ENCODE data around the gene RBM33.

The RBM33 gene

DNA sequence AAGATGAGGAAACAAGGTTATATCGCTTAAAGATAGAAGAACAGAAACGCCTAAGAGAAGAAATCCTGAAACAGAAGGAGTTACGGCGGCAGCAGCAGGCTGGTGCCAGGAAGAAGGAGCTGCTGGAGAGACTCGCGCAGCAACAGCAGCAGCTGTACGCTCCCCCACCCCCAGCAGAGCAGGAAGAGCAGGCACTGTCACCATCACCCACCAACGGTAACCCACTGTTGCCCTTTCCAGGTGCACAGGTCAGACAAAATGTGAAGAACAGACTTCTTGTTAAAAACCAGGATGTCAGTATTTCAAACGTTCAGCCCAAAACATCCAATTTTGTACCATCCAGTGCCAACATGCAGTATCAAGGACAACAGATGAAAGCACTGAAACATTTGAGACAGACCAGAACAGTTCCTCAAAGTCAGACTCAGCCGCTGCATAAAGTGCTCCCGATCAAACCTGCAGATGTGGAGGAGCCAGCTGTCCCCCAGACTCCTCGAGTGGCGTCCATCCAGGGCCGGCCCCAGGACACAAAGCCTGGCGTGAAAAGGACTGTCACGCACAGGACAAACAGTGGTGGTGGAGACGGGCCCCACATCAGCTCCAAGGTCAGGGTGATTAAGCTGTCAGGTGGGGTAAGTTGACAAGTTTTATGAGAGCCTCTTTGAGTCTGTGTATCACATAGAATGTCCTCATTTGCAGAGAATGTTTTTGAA, 100.7 kb downstream of the RBM33 start:
- ATAC-seq: no peak
- H3K36me3 Mint-ChIP-seq: peaks cover 70% of the 10 kb centered on the region
- H3K27ac Mint-ChIP-seq: peak overlapping the region; percentile 49
- H3K4me3 Mint-ChIP-seq: no peak overlapping the region
- H3K9me3 Mint-ChIP-seq: no peaks in the 10 kb centered on the region
- no peaks in the 10 kb centered on the region for H3K27me3 Mint-ChIP-seq
- peaks cover 35% of the 10 kb centered on the region for H3K4me1 Mint-ChIP-seq

DNA sequence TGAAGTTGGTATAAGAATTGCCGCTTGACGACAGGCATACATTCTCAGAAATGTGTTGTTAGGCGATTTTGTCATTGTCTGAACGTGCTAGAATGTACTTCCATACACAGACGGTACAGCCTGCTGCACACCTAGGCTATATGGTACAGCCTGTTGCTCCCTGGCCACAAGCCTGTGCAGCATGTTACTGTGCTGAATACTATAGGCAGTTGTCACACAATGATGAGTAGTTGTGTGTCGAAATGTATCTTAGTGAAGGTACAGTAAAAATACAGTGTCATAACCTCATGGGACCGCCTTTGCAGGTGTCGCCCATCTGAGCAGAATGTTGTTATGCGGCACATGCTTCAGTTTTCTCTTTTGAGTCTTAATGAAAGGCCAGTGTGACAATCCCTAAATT, 101.3 kb downstream of the RBM33 start:
- Mint-ChIP-seq H3K27ac (peak overlapping the region; percentile 49), H3K36me3 (peaks cover 66% of the 10 kb centered on the region), H3K4me3 (no peak overlapping the region), H3K4me1 (peaks cover 34% of the 10 kb centered on the region), H3K27me3 (no peaks in the 10 kb centered on the region), H3K9me3 (no peaks in the 10 kb centered on the region)
- ATAC-seq: no peak

DNA sequence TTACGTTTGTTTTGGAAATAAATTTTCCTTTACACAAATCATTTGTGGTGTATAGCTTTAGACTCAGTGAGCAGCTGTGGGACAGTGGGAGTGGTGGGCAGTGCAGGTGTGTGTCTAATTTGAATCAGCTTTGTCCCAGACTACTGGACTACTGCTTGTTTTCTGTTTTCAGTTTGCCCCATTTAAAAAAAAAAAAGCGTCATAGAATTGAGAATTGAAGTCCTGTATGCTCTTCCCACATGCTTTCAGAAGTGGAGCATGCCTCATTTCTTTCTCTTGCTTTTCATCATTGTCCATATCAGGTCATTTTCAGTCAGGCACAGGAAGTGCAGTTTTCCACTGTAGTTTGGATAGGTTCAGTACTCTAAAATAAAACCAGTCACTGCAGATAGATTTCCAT, 101.7 kb downstream of the RBM33 start:
- Mint-ChIP-seq H3K4me1 (peaks cover 31% of the 10 kb centered on the region), H3K36me3 (peaks cover 62% of the 10 kb centered on the region), H3K27ac (no peak overlapping the region), H3K9me3 (no peaks in the 10 kb centered on the region), H3K27me3 (no peaks in the 10 kb centered on the region), H3K4me3 (no peak overlapping the region)
- peak; percentile 60 for ATAC-seq

DNA sequence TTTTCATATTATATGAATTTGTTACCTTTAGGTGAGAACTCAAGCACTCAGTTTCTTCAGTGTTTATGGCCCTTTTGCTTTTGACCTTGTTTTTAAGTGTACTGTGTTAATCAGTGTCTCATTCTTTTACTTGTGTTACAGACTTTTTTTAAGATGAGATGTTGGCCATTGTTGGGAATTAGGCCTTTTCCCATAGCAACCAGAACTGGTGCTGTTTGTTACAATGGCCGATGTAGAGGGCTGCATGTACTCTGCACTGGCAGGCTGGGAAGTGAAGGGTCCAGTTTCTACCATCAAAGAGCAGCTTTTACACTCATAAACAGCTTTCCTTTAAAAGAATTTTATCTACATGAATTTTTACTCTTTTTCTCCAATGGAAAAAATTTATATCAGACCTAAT, 102.7 kb downstream of the RBM33 start:
- peaks cover 33% of the 10 kb centered on the region for H3K4me1 Mint-ChIP-seq

DNA sequence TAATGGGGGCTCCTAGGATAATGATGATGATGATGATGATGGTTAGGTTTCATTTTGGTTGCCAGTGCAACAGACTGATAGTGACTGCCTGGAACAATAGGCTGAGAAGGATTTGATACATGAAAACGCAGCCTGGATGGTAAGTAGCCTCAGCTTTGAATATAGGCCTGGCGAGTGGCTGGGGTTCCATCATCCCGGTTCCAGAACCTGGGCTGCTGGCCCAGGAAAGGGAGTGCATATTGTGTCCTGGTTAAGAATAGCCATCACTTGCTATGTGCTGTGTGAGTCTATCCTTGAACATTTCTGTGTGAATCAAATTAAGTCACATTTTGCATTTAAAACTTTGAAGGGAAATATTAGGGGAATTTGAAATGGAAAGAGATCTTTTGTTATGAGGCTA, 105.1 kb downstream of the RBM33 start:
- Mint-ChIP-seq H3K4me1 (peaks cover 57% of the 10 kb centered on the region), H3K27ac (no peak overlapping the region), H3K4me3 (no peak overlapping the region), H3K27me3 (no peaks in the 10 kb centered on the region), H3K36me3 (peaks cover 51% of the 10 kb centered on the region), H3K9me3 (no peaks in the 10 kb centered on the region)
- no peak for ATAC-seq

More for the DNA sequence above, 102.7 kb downstream of the RBM33 start:
- peaks cover 57% of the 10 kb centered on the region for H3K36me3 Mint-ChIP-seq
- no peaks in the 10 kb centered on the region for H3K27me3 Mint-ChIP-seq
- no peak overlapping the region for H3K4me3 Mint-ChIP-seq
- no peak overlapping the region for H3K27ac Mint-ChIP-seq
- ATAC-seq: no peak
- no peaks in the 10 kb centered on the region for H3K9me3 Mint-ChIP-seq

DNA sequence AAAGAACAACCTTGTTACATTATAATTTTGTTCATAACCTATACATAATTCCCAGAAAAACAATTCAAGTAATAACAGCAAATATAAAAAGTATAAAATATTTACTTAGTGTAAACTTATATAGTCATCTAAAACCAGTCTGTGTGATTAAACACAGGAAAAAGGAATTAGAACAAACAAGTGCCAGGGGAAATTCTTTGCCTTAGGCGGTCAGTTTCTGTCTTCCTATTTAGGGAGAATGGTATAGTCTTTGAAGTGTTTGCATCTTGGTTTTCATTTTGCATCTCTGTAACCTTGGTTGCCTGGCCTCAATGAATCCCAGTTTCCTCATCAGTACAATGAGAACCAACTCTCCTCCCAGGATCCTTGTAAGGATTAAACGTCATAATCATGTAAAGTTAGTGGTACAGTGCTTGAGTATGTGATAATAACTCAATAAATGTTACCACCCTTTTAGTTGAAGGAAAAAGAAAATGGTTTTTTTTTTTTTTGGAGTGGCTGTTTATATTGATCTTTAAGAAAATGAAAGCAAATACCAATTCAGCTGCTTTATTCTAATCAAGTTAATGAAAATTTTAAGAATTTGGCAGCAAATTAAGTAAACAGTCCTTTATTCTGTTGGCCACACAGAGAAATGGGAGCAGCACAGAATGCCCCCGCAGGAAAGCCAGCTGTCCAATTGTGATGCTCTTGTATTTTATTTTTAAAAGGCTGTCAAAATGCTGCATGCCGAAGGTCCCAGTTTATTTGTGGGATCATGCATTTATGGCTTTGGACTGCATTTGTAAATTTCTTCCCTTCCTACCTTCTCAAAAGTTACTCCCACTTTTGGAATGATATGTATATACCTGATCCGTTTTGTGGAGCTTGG, 106.0 kb downstream of the RBM33 start:
- no peaks in the 10 kb centered on the region for H3K27me3 Mint-ChIP-seq

DNA sequence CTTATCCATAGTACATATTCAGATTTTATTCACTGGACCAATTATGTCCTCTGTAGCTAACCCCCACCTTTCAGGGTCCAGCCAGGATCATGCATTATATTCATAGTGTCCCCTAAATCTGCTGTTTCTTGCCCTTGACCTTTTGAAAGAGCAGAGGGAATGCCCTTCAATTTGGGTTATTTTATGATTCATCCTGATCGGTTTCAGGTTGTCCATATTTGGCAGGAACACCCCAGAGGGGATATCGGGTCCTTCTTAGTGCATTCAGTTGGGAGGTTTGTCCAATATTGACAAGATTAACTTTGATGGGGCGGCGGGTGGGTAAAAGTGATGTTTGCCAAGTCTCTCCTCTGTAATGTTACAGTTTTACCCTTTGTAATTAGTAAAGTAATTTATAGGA, 106.9 kb downstream of the RBM33 start:
- H3K9me3 Mint-ChIP-seq: no peaks in the 10 kb centered on the region
- no peak overlapping the region for H3K4me3 Mint-ChIP-seq
- H3K27me3 Mint-ChIP-seq: no peaks in the 10 kb centered on the region
- H3K27ac Mint-ChIP-seq: peak overlapping the region; percentile 70
- peaks cover 34% of the 10 kb centered on the region for H3K36me3 Mint-ChIP-seq
- H3K4me1 Mint-ChIP-seq: peaks cover 72% of the 10 kb centered on the region
- ATAC-seq: no peak

More for the DNA sequence above, 106.0 kb downstream of the RBM33 start:
- H3K4me1 Mint-ChIP-seq: peaks cover 66% of the 10 kb centered on the region
- no peak overlapping the region for H3K4me3 Mint-ChIP-seq
- H3K9me3 Mint-ChIP-seq: no peaks in the 10 kb centered on the region
- ATAC-seq: no peak
- no peak overlapping the region for H3K27ac Mint-ChIP-seq
- peaks cover 42% of the 10 kb centered on the region for H3K36me3 Mint-ChIP-seq

DNA sequence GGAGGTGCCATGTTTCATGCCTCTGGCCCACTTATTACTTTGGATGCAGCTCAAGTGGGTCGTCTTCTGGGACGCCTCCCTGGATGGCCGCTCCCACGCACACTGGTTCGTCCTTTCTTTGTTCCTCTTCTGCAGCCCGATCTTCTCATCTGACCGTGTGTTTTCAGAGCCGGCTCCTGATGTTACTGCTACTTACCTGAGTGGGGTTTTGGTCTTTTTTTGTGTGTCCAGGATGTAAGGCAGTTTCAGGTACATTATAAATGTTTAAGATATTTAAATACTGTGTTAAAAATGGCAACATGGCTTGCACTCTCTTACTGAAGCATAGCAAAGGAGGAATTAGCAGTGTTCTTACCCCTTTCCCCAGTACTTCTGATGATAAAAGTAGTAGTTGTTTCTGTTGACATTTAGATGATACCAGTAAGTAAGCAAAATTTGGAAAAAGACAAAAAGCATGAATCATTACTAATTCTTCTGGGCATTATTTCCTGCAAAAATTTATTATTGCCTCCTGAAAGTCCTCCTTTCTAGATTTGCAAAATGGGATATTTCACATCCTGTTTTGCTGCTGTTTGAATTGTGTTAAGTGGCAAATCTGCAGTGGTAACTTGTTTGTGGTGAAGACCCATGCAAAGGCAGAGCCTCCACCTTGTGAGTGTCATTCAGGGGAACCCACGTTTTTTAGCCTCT, 108.4 kb downstream of the RBM33 start:
- H3K27ac Mint-ChIP-seq: peak overlapping the region; percentile 70
- peaks cover 42% of the 10 kb centered on the region for H3K36me3 Mint-ChIP-seq
- peak overlapping the region; percentile 54 for H3K4me3 Mint-ChIP-seq
- H3K9me3 Mint-ChIP-seq: no peaks in the 10 kb centered on the region
- H3K4me1 Mint-ChIP-seq: peaks cover 83% of the 10 kb centered on the region
- H3K27me3 Mint-ChIP-seq: no peaks in the 10 kb centered on the region
- ATAC-seq: peak; percentile 78

DNA sequence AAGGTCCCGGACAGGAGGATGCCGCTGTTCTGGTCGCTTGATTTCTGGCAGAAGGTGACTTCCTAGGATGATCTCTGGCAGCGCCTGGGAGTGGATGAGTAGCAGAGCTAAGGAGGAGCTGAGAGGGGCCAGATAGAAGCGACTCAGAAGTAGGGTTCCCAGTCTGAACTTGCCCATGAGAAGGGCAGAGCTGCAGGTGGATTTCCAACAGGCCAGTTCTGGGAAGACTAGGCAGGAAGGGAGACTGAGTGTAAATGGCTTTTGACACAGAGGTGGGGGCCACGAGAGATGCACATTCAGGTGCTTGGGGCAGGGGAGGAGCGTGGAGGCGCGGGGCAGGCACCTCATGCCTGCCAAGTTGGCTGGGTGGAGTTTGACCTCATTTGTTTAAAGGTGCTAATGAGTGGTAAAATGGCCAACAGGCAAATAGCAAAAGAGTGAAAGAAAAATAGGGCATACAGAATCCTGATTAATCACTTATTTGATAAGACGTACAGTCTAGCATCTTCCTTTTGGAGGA, 109.0 kb downstream of the RBM33 start:
- peaks cover 77% of the 10 kb centered on the region for H3K4me1 Mint-ChIP-seq
- H3K9me3 Mint-ChIP-seq: no peaks in the 10 kb centered on the region
- peak overlapping the region; percentile 54 for H3K4me3 Mint-ChIP-seq
- no peaks in the 10 kb centered on the region for H3K27me3 Mint-ChIP-seq
- peak overlapping the region; percentile 70 for H3K27ac Mint-ChIP-seq
- ATAC-seq: no peak
- H3K36me3 Mint-ChIP-seq: peaks cover 36% of the 10 kb centered on the region

DNA sequence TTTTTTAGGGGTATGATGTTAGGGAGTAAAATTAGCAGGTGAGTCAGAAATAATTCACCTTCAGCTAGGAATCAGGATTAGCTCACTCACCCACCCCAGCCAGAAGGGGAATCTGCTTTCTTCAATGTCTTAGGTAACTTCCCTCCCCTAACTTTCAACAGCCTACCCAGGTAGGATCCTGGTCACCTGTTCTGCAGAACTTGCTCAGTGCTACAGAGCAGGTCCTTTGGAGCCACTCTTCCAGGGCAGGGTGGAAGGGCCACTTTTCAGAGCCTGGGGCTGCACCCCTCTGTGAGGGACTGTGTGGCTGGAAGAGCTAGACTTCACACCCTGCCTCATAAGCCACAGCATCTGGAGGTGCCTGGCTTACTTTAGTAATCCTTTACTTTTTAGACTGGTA, 109.7 kb downstream of the RBM33 start:
- no peak overlapping the region for H3K27ac Mint-ChIP-seq
- H3K9me3 Mint-ChIP-seq: no peaks in the 10 kb centered on the region
- peaks cover 32% of the 10 kb centered on the region for H3K36me3 Mint-ChIP-seq
- no peaks in the 10 kb centered on the region for H3K27me3 Mint-ChIP-seq
- H3K4me3 Mint-ChIP-seq: no peak overlapping the region
- peaks cover 72% of the 10 kb centered on the region for H3K4me1 Mint-ChIP-seq
- ATAC-seq: no peak

DNA sequence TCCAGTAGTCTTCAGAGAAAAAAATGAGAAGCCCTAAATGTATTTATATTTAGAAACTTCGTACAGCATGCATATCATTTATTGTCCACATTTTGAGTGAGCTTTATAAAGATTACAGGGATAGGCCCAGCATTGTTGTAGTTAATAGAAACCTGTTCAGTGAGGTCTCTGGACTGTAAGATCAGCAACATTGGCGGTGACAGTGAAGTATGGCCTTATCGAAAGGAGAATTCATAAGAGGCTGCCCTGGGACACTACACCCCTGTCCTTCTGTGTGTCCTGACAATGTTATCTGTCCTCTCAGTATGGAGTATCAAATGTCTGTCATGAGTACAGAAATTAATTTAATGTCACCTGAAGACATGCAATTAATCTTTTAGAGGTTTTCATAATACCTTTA, 110.6 kb downstream of the RBM33 start:
- H3K36me3 Mint-ChIP-seq: peaks cover 31% of the 10 kb centered on the region
- no peak overlapping the region for H3K27ac Mint-ChIP-seq
- H3K4me3 Mint-ChIP-seq: no peak overlapping the region
- ATAC-seq: no peak
- H3K9me3 Mint-ChIP-seq: no peaks in the 10 kb centered on the region
- H3K27me3 Mint-ChIP-seq: no peaks in the 10 kb centered on the region
- H3K4me1 Mint-ChIP-seq: peaks cover 68% of the 10 kb centered on the region

DNA sequence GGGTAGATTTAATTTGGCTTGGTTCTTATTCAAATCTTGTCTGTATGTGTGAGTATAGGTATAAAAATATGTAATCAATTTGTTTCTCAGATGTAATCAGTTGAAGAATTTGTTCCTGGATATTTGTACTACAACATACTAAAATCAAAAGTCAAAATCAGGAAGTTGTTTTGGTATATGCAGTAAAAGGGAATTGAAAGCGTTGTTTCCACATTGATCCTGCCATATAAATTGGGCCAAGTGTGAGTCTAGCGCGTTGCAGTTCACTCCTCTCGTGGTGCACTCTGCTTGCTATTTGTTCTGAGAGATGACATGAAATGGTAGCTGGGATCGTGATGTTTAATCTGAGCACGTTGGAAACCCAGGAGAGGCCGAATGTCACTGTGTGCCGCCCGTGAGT, 111.9 kb downstream of the RBM33 start:
- ATAC-seq: peak; percentile 81
- Mint-ChIP-seq H3K27ac (peak overlapping the region; percentile 78), H3K36me3 (peaks cover 40% of the 10 kb centered on the region), H3K27me3 (no peaks in the 10 kb centered on the region), H3K4me1 (peaks cover 77% of the 10 kb centered on the region), H3K4me3 (peak overlapping the region; percentile 59), H3K9me3 (no peaks in the 10 kb centered on the region)

DNA sequence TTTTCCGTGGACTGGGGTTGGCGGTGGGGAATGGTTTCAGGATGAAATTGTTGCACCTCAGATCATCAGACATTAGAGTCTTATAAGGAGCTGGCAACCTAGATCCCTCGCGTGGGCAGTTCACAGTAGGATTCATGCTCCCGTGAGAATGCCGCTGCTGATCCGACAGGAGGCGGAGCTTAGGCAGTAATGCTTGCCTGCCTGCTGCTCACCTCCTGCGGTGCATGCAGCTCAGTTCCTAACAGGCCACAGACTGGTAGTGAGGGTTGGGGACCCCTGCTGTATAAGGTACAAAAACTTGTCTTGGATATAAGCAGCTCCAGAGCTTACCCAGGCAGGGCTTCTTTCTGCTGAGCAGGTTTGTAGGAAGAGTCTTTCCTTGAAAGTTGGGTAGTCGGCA, 113.9 kb downstream of the RBM33 start:
- no peaks in the 10 kb centered on the region for H3K9me3 Mint-ChIP-seq
- H3K4me1 Mint-ChIP-seq: peaks cover 75% of the 10 kb centered on the region
- peaks cover 50% of the 10 kb centered on the region for H3K36me3 Mint-ChIP-seq
- no peaks in the 10 kb centered on the region for H3K27me3 Mint-ChIP-seq
- H3K27ac Mint-ChIP-seq: no peak overlapping the region
- ATAC-seq: no peak
- no peak overlapping the region for H3K4me3 Mint-ChIP-seq

DNA sequence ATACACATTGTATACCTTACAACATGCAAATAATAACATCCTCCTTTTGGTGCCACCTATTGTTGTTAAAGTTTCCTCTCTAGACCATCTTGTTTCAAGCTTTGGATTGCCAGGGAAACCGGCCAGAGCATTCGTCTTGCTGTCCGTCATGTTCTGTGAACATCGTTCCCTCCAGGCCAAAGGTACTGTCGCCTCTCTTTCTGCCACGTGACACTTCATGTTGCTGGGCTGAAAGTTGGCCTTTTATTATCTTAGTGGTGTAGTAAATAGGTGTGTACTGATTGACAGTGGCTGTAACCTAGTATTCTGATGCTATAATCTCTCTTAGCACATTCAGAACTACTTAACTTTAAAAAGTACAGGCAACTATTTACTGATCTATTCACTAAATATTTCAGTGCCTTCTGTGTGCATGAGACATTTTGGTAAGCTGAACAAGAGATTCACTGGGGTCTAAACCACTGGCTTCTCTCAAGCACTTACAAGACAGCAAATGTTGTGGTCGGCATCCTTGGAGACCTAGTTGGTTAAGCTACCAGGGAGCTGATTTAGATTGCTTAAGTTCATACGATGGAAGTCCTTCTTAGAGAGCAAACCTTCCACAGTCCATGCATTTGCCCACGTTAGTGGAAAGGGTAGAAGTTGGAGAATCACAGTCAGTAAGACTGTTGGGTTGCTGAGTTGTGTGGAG, 115.4 kb downstream of the RBM33 start:
- no peak for ATAC-seq
- H3K36me3 Mint-ChIP-seq: peaks cover 46% of the 10 kb centered on the region

DNA sequence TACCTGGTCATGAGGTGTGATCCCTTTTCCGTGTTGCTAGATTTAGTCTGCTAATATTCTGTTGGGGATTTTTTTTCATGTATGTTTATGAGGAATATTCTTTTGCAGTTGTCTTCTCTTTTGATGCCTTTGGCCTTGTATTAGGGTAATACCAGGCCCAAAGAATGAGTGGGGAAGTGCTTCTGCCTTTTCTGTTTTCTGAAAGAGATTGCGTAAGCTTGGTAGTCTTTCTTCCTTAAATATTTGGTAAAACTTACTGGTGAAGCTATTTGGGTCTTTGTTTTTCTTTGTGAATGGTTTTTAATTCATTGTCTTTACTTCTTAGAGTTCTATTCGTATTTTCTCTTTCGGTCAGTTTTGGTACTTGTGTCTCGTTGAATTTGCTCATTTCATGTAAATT, 116.7 kb downstream of the RBM33 start:
- Mint-ChIP-seq H3K9me3 (no peaks in the 10 kb centered on the region), H3K4me3 (no peak overlapping the region), H3K4me1 (peaks cover 62% of the 10 kb centered on the region), H3K27me3 (no peaks in the 10 kb centered on the region), H3K27ac (no peak overlapping the region), H3K36me3 (peaks cover 46% of the 10 kb centered on the region)
- ATAC-seq: no peak

More for the DNA sequence above, 115.4 kb downstream of the RBM33 start:
- Mint-ChIP-seq H3K4me1 (peaks cover 72% of the 10 kb centered on the region), H3K4me3 (no peak overlapping the region), H3K27me3 (no peaks in the 10 kb centered on the region), H3K27ac (no peak overlapping the region), H3K9me3 (no peaks in the 10 kb centered on the region)
